ENCODE results near the gene FSD1. TPM values are rescaled to one million over a fixed set of nuclear protein-coding genes. Genes with fewer than 3 reads are reported as not detected.
"Not testable (repeated sequence)": the region's sequence is repeated elsewhere in the genome, so short reads cannot be mapped to it uniquely, and the experiment has no call there.

FSD1 gene
- polyA plus RNA-seq, 2 donors: 0.19 to 1.2 TPM

GRCh38 chr19:4347521-4347920 is 43.1 kb downstream of the FSD1 start:
- H3K9me3 ChIP-seq (ENCODE audit: control insufficient read depth in 2 of 2, insufficient read depth in 1 of 2, low read depth in 1 of 2, low read length in 1 of 2): no peaks in the 10 kb centered on the region
- H3K4me1 ChIP-seq (ENCODE audit: control insufficient read depth in 2 of 2, insufficient read depth in 2 of 2, low read length in 1 of 2): peaks cover 3 to 9% of the 10 kb centered on the region in 2 donors
- WGBS, 2 donors: 75 to 85% methylated on average over 6 of the region's 6 CpGs
- peaks cover 0 to 7% of the 10 kb centered on the region in 2 donors for H3K36me3 ChIP-seq (ENCODE audit: control insufficient read depth in 2 of 2, insufficient read depth in 2 of 2, low read length in 1 of 2)
- no peaks in the 10 kb centered on the region for H3K27me3 ChIP-seq (ENCODE audit: control insufficient read depth in 1 of 2, insufficient read depth in 2 of 2, low read length in 2 of 2)
- no peak overlapping the region for H3K4me3 ChIP-seq (ENCODE audit: low read depth in 1 of 2, low read length in 2 of 2)
- H3K27ac ChIP-seq (ENCODE audit: low read depth in 2 of 2, low read length in 1 of 2): no peak overlapping the region

GRCh38 chr19:4349225-4349624 is 44.8 kb downstream of the FSD1 start:
- H3K9me3 ChIP-seq (ENCODE audit: control insufficient read depth in 2 of 2, insufficient read depth in 1 of 2, low read depth in 1 of 2, low read length in 1 of 2); H3K4me1 ChIP-seq (ENCODE audit: control insufficient read depth in 2 of 2, insufficient read depth in 2 of 2, low read length in 1 of 2); H3K27ac ChIP-seq (ENCODE audit: low read depth in 2 of 2, low read length in 1 of 2); H3K27me3 ChIP-seq (ENCODE audit: control insufficient read depth in 1 of 2, insufficient read depth in 2 of 2, low read length in 2 of 2); H3K36me3 ChIP-seq (ENCODE audit: control insufficient read depth in 2 of 2, insufficient read depth in 2 of 2, low read length in 1 of 2); H3K4me3 ChIP-seq (ENCODE audit: low read depth in 1 of 2, low read length in 2 of 2): not testable (repeated sequence)
- WGBS, 2 donors: 92 to 93% methylated on average over 16 of the region's 16 CpGs

DNA sequence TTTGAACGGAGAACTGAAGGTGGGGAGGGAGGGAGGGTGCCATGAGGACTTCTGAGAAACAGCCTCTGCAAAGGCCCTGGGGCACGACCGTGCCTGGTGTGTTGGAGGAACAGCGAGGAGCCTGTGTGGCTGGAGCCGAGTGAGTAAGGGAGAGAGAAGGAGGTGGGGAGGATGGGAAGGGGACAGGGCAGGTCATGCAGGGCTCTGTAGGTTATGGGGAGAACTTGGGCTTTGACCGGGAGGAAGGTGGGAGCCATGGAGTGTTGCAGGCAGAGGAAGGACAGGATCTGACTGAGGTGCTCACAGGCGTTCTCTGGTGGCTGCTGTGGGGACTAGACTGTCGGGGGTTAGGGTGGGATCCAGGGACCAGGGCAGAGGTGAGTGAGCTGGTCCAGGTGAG is 45.7 kb downstream of the FSD1 start:
- peaks cover 0 to 14% of the 10 kb centered on the region in 2 donors for H3K36me3 ChIP-seq (ENCODE audit: control insufficient read depth in 2 of 2, insufficient read depth in 2 of 2, low read length in 1 of 2)
- WGBS, 2 donors: 87 to 88% methylated on average over 8 of the region's 8 CpGs
- no peak overlapping the region for H3K27ac ChIP-seq (ENCODE audit: low read depth in 2 of 2, low read length in 1 of 2)
- H3K9me3 ChIP-seq (ENCODE audit: control insufficient read depth in 2 of 2, insufficient read depth in 1 of 2, low read depth in 1 of 2, low read length in 1 of 2): no peaks in the 10 kb centered on the region
- no peaks in the 10 kb centered on the region for H3K27me3 ChIP-seq (ENCODE audit: control insufficient read depth in 1 of 2, insufficient read depth in 2 of 2, low read length in 2 of 2)
- H3K4me3 ChIP-seq (ENCODE audit: low read depth in 1 of 2, low read length in 2 of 2): no peak overlapping the region
- peaks cover 3 to 4% of the 10 kb centered on the region in 2 donors for H3K4me1 ChIP-seq (ENCODE audit: control insufficient read depth in 2 of 2, insufficient read depth in 2 of 2, low read length in 1 of 2)

DNA sequence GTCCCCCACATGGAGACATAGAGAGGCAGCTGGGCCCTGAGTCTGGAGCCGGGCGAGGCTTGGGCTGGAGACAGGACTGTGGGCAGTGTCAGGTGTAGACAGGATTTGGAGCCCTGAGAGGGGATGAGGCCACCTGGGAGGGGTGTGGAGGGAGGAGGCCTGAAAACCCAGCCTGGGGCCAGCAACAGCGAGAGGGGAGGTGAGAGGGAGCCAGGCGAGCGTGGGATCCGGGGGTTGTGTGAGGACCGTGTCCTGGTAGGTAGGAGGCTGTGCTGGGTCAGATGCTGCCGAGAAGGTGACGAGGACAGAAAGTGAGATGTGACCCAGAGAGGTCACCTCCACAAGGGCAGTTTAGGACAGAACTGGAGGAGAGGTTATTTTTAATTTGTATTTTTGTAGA is 46.3 kb downstream of the FSD1 start:
- Histone ChIP-seq H3K27me3 (ENCODE audit: control insufficient read depth in 1 of 2, insufficient read depth in 2 of 2, low read length in 2 of 2) (no peaks in the 10 kb centered on the region), H3K27ac (ENCODE audit: low read depth in 2 of 2, low read length in 1 of 2) (no peak overlapping the region), H3K9me3 (ENCODE audit: control insufficient read depth in 2 of 2, insufficient read depth in 1 of 2, low read depth in 1 of 2, low read length in 1 of 2) (no peaks in the 10 kb centered on the region), H3K4me3 (ENCODE audit: low read depth in 1 of 2, low read length in 2 of 2) (no peak overlapping the region), H3K4me1 (ENCODE audit: control insufficient read depth in 2 of 2, insufficient read depth in 2 of 2, low read length in 1 of 2) (peaks cover 3% of the 10 kb centered on the region in 2 donors), H3K36me3 (ENCODE audit: control insufficient read depth in 2 of 2, insufficient read depth in 2 of 2, low read length in 1 of 2) (peaks cover 0 to 14% of the 10 kb centered on the region in 2 donors)
- WGBS, 2 donors: 96 to 98% methylated on average over 9 of the region's 9 CpGs

- H3K9me3 ChIP-seq (ENCODE audit: control insufficient read depth in 2 of 2, insufficient read depth in 1 of 2, low read depth in 1 of 2, low read length in 1 of 2): no peaks in the 10 kb centered on the region
- H3K4me1 ChIP-seq (ENCODE audit: control insufficient read depth in 2 of 2, insufficient read depth in 2 of 2, low read length in 1 of 2): peaks cover 2 to 3% of the 10 kb centered on the region in 2 donors
- no peak overlapping the region for H3K27ac ChIP-seq (ENCODE audit: low read depth in 2 of 2, low read length in 1 of 2)
- H3K36me3 ChIP-seq (ENCODE audit: control insufficient read depth in 2 of 2, insufficient read depth in 2 of 2, low read length in 1 of 2): peaks cover 0 to 17% of the 10 kb centered on the region in 2 donors
- H3K4me3 ChIP-seq (ENCODE audit: low read depth in 1 of 2, low read length in 2 of 2): no peak overlapping the region
- no peaks in the 10 kb centered on the region for H3K27me3 ChIP-seq (ENCODE audit: control insufficient read depth in 1 of 2, insufficient read depth in 2 of 2, low read length in 2 of 2)
- 31 to 45% methylated on average over 9 of the region's 9 CpGs for WGBS, 2 donors
These were observed 48.3 kb downstream of the FSD1 start for GRCh38 chr19:4352701-4353121.

DNA sequence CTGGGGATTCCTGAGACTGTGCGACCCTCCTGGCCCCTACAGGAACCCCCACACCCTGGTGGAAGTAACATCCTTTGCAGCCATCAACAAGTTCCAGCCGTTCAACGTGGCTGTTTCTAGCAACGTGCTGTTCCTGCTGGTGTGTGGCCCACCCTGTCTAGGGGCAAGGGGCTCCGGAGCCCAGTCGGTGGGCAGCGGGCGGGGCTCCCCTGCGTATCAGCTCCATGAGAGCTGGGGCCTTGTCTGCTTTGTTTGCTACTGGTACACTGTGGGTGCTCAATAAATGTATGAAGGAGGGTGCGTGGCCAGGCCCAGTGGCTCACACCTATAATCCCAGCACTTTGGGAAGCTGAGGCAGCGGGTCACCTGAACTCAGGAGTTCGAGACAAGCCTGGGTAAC is 49.9 kb downstream of the FSD1 start:
- H3K36me3 ChIP-seq (ENCODE audit: control insufficient read depth in 2 of 2, insufficient read depth in 2 of 2, low read length in 1 of 2): peaks cover 0 to 26% of the 10 kb centered on the region in 2 donors

GRCh38 chr19:4354897-4355296 is 50.5 kb downstream of the FSD1 start:
- H3K36me3 ChIP-seq (ENCODE audit: control insufficient read depth in 2 of 2, insufficient read depth in 2 of 2, low read length in 1 of 2): peaks cover 0 to 32% of the 10 kb centered on the region in 2 donors
- H3K27ac ChIP-seq (ENCODE audit: low read depth in 2 of 2, low read length in 1 of 2): no peak overlapping the region
- WGBS, 2 donors: 78 to 81% methylated on average over 17 of the region's 17 CpGs
- H3K27me3 ChIP-seq (ENCODE audit: control insufficient read depth in 1 of 2, insufficient read depth in 2 of 2, low read length in 2 of 2): no peaks in the 10 kb centered on the region
- no peaks in the 10 kb centered on the region for H3K9me3 ChIP-seq (ENCODE audit: control insufficient read depth in 2 of 2, insufficient read depth in 1 of 2, low read depth in 1 of 2, low read length in 1 of 2)
- H3K4me1 ChIP-seq (ENCODE audit: control insufficient read depth in 2 of 2, insufficient read depth in 2 of 2, low read length in 1 of 2): peaks cover 2 to 3% of the 10 kb centered on the region in 2 donors
- H3K4me3 ChIP-seq (ENCODE audit: low read depth in 1 of 2, low read length in 2 of 2): no peak overlapping the region

More for the DNA sequence above, 49.9 kb downstream of the FSD1 start:
- 88 to 89% methylated on average over 12 of the region's 12 CpGs for WGBS, 2 donors
- Histone ChIP-seq H3K9me3 (ENCODE audit: control insufficient read depth in 2 of 2, insufficient read depth in 1 of 2, low read depth in 1 of 2, low read length in 1 of 2) (no peaks in the 10 kb centered on the region), H3K4me1 (ENCODE audit: control insufficient read depth in 2 of 2, insufficient read depth in 2 of 2, low read length in 1 of 2) (peaks cover 2 to 3% of the 10 kb centered on the region in 2 donors), H3K27ac (ENCODE audit: low read depth in 2 of 2, low read length in 1 of 2) (no peak overlapping the region), H3K4me3 (ENCODE audit: low read depth in 1 of 2, low read length in 2 of 2) (no peak overlapping the region), H3K27me3 (ENCODE audit: control insufficient read depth in 1 of 2, insufficient read depth in 2 of 2, low read length in 2 of 2) (no peaks in the 10 kb centered on the region)

GRCh38 chr19:4357095-4357797 is 52.8 kb downstream of the FSD1 start:
- Histone ChIP-seq H3K4me1 (ENCODE audit: control insufficient read depth in 2 of 2, insufficient read depth in 2 of 2, low read length in 1 of 2) (peaks cover 0 to 2% of the 10 kb centered on the region in 2 donors), H3K4me3 (ENCODE audit: low read depth in 1 of 2, low read length in 2 of 2) (no peak overlapping the region), H3K27me3 (ENCODE audit: control insufficient read depth in 1 of 2, insufficient read depth in 2 of 2, low read length in 2 of 2) (no peaks in the 10 kb centered on the region), H3K27ac (ENCODE audit: low read depth in 2 of 2, low read length in 1 of 2) (no peak overlapping the region), H3K36me3 (ENCODE audit: control insufficient read depth in 2 of 2, insufficient read depth in 2 of 2, low read length in 1 of 2) (peaks cover 15 to 53% of the 10 kb centered on the region in 2 donors), H3K9me3 (ENCODE audit: control insufficient read depth in 2 of 2, insufficient read depth in 1 of 2, low read depth in 1 of 2, low read length in 1 of 2) (no peaks in the 10 kb centered on the region)
- WGBS, 2 donors: 78 to 84% methylated on average over 23 of the region's 23 CpGs

DNA sequence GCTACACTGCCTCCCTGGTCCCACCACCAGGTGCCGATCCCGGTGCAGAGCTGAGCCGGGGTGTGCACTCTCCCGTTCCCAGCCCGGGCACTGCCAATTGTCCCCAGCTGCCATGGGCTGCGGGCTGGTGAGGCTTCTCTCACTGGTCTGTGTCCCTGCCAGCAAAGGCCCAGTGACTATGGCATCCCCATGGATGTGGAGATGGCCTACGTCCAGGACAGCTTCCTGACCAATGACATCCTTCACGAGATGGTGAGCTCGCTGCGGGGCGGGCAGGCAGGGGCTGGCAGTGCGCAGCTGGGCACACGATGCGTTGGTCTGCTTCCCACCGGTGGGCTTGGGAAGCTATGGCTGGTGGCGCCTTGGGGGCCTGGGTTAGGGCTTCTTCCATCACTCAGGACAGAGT is 53.5 kb downstream of the FSD1 start:
- Histone ChIP-seq H3K4me1 (ENCODE audit: control insufficient read depth in 2 of 2, insufficient read depth in 2 of 2, low read length in 1 of 2) (peaks cover 0 to 2% of the 10 kb centered on the region in 2 donors), H3K4me3 (ENCODE audit: low read depth in 1 of 2, low read length in 2 of 2) (no peak overlapping the region), H3K27me3 (ENCODE audit: control insufficient read depth in 1 of 2, insufficient read depth in 2 of 2, low read length in 2 of 2) (no peaks in the 10 kb centered on the region), H3K9me3 (ENCODE audit: control insufficient read depth in 2 of 2, insufficient read depth in 1 of 2, low read depth in 1 of 2, low read length in 1 of 2) (no peaks in the 10 kb centered on the region), H3K27ac (ENCODE audit: low read depth in 2 of 2, low read length in 1 of 2) (no peak overlapping the region), H3K36me3 (ENCODE audit: control insufficient read depth in 2 of 2, insufficient read depth in 2 of 2, low read length in 1 of 2) (peaks cover 22 to 60% of the 10 kb centered on the region in 2 donors)
- WGBS, 2 donors: 84 to 85% methylated on average over 16 of the region's 16 CpGs

Measured in esophagus (tissue), 2 donors.